ENCODE results near the gene SSMEM1. TPM values are rescaled to one million over a fixed set of nuclear protein-coding genes. Genes with fewer than 3 reads are reported as not detected.

The SSMEM1 gene
- total and polyA plus RNA-seq, 8 donors = 0.18 TPM; not detected in 7

DNA sequence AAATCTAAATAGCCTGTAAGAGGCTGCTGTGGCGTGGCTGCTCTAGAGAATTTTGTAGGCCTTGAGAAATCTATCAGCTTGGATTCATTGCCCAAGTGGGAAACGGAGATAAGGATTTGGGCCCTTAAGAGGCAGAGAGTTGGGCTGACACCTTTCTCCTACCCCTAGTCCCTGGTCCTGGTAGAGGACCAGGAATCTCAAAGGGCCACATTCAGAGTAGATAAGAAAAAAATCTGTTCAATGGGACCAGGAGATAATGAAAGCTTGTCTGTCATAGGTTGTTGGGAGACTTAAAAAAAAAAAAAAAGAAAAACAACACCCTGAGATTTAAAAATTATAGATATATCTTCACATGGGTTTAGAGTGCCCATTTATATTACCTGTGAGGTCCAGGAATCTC lies 20.3 kb upstream of the SSMEM1 start:
- H3K36me3 ChIP-seq = peaks cover 0 to 75% of the 10 kb centered on the region in 2 donors
- ATAC-seq (no peak), DNase-seq (no peak)
- intact Hi-C loops (cut with DNase I) = no loop called here
- TF ChIP-seq, protein P1, sequence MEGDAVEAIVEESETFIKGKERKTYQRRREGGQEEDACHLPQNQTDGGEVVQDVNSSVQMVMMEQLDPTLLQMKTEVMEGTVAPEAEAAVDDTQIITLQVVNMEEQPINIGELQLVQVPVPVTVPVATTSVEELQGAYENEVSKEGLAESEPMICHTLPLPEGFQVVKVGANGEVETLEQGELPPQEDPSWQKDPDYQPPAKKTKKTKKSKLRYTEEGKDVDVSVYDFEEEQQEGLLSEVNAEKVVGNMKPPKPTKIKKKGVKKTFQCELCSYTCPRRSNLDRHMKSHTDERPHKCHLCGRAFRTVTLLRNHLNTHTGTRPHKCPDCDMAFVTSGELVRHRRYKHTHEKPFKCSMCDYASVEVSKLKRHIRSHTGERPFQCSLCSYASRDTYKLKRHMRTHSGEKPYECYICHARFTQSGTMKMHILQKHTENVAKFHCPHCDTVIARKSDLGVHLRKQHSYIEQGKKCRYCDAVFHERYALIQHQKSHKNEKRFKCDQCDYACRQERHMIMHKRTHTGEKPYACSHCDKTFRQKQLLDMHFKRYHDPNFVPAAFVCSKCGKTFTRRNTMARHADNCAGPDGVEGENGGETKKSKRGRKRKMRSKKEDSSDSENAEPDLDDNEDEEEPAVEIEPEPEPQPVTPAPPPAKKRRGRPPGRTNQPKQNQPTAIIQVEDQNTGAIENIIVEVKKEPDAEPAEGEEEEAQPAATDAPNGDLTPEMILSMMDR (IDR thresholded peaks at IDR 0.05) = no peak
- no peak overlapping the region for H3K4me3 ChIP-seq
- no peak overlapping the region for H3K27ac ChIP-seq
- no peaks in the 10 kb centered on the region for H3K9me3 ChIP-seq
- no peaks in the 10 kb centered on the region for H3K4me1 ChIP-seq
- H3K27me3 ChIP-seq = no peaks in the 10 kb centered on the region

DNA sequence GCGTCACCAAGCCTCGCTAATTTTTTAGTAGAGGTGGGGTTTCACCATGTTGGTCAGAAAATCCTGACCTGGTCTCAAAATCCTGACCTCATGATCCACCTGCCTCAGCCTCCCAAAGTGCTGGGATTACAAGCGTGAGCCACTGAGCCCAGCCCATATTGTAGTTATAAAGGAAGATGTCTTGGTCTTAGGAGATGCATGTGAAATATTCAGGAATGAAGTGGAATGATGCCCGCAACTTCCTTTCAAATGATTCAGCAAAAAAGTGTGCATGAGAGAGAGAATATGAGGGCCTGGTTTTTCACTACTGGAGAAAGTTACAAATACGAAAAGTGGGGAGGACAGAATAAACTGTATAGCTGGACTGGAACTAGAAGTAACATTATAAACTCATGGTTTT lies 18.3 kb upstream of the SSMEM1 start:
- intact Hi-C loops (cut with DNase I) = no loop called here

DNA sequence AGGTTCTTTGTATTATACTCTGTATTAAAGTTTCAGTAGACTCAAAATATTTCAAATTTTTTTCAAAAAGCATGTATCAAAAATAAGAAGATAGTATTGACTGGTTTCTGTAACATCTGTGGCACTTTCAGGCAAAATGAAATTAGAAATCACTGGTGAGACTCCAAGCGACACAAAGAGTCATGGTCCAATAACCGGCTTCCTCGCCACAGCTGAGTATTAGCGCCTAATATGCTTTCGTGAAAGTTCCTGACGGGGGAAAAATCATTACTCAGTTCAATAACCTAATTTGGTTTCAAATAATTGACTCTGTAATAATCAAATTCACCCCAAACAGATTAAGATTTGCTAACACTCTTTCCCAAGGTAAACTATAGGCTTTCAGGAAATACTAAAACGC lies 15.9 kb upstream of the SSMEM1 start:
- no peak overlapping the region for H3K4me3 ChIP-seq
- no peak for ATAC-seq
- H3K36me3 ChIP-seq = peaks cover 0 to 73% of the 10 kb centered on the region in 2 donors
- TF ChIP-seq, protein P1 (IDR thresholded peaks at IDR 0.05) = no peak
- intact Hi-C loops (cut with DNase I) = no loop called here
- DNase-seq = no peak
- no peaks in the 10 kb centered on the region for H3K9me3 ChIP-seq
- no peaks in the 10 kb centered on the region for H3K27me3 ChIP-seq
- no peak overlapping the region for H3K27ac ChIP-seq
- no peaks in the 10 kb centered on the region for H3K4me1 ChIP-seq

More for the DNA sequence above, 18.3 kb upstream of the SSMEM1 start:
- TF ChIP-seq, protein P1 (IDR thresholded peaks at IDR 0.05) = no peak
- no peak for ATAC-seq
- H3K27ac ChIP-seq = no peak overlapping the region
- peaks cover 0 to 71% of the 10 kb centered on the region in 2 donors for H3K36me3 ChIP-seq
- H3K4me1 ChIP-seq = no peaks in the 10 kb centered on the region
- no peaks in the 10 kb centered on the region for H3K9me3 ChIP-seq
- no peaks in the 10 kb centered on the region for H3K27me3 ChIP-seq
- no peak for DNase-seq
- H3K4me3 ChIP-seq = no peak overlapping the region

DNA sequence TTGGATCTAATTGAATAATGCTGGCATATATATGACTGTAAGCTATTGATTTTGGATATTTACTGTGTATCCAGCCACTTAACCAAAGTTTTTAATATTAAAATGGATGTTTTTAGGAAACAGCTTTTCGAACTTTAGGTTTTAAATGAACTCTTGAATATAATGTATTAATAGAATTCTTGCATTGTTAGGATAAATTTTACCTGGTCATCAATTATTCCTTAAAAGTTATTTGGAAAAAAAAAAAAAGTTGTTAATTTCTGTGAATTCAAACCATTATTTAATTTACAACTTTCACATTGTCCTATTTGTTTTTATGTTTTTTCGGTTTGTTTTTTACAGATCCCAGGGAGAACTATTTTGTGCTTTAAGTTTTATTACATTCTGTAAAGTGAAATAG lies 12.3 kb upstream of the SSMEM1 start:
- no peaks in the 10 kb centered on the region for H3K9me3 ChIP-seq
- peaks cover 0 to 74% of the 10 kb centered on the region in 2 donors for H3K36me3 ChIP-seq
- TF ChIP-seq, protein P1 (IDR thresholded peaks at IDR 0.05) = no peak
- intact Hi-C loops (cut with DNase I) = no loop called here
- DNase-seq = no peak
- ATAC-seq = no peak
- H3K4me3 ChIP-seq = no peak overlapping the region
- H3K27ac ChIP-seq = no peak overlapping the region
- H3K27me3 ChIP-seq = no peaks in the 10 kb centered on the region
- no peaks in the 10 kb centered on the region for H3K4me1 ChIP-seq

DNA sequence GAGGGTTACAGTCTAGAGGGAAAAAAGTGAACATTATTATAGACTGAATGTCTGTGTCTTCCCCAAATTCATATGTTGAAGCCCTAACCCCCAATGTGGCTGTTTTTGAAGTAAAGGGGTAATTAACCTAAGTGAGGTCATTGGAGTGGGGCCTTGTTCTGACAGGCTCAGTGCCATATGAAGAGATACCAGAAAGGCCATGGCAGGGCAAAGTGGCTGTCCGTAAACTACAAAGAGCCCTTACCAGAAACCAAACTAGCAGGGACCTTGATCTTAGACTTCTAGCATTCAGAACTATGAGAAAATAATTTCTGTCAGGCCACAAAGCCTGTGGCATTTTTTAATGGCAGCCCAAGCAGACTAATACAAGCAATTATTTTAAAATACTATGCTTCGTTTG lies 11.2 kb upstream of the SSMEM1 start:
- no peaks in the 10 kb centered on the region for H3K27me3 ChIP-seq
- DNase-seq (no peak), ATAC-seq (no peak)
- H3K4me1 ChIP-seq = no peaks in the 10 kb centered on the region
- H3K27ac ChIP-seq = no peak overlapping the region
- TF ChIP-seq, protein P1 (IDR thresholded peaks at IDR 0.05) = no peak
- intact Hi-C loops (cut with DNase I) = no loop called here
- H3K4me3 ChIP-seq = no peak overlapping the region
- no peaks in the 10 kb centered on the region for H3K9me3 ChIP-seq
- H3K36me3 ChIP-seq = peaks cover 0 to 75% of the 10 kb centered on the region in 2 donors

Data from left lung (tissue), 10 donors.